ENCODE data around the gene PHPT1. TPM values are rescaled to one million over a fixed set of nuclear protein-coding genes. Genes with fewer than 3 reads are reported as not detected.
A peak's percentile ranks its signal among the peaks of the same experiment; 100 is the strongest.

Gene PHPT1
- total and polyA plus RNA-seq, 2 of the 13 experiments (the other 11 are each of a cell fraction or from before 2014, with no cell fraction given), result 189 to 192 TPM

- TF ChIP-seq SNAPC4 (CRISPR knock-in tag; IDR thresholded peaks at IDR 0.05) (no peak), PRMT3 (CRISPR knock-in tag; IDR thresholded peaks at IDR 0.05; ENCODE audit: borderline replicate concordance, low read depth) (no peak), ZBTB7A (CRISPR knock-in tag; IDR thresholded peaks at IDR 0.05) (no peak), ZNF30 (CRISPR knock-in tag; IDR thresholded peaks at IDR 0.05) (no peak), ZNF781 (CRISPR knock-in tag; IDR thresholded peaks at IDR 0.05; ENCODE audit: borderline replicate concordance, not compliant biosample characterization) (no peak), TBL1XR1 (IDR thresholded peaks at IDR 0.05; ENCODE audit: borderline replicate concordance, low read length, partially characterized antibody) (no peak), ZNF207 (IDR thresholded peaks at IDR 0.05; ENCODE audit: borderline replicate concordance) (no peak), ZNF224 (CRISPR knock-in tag; IDR thresholded peaks at IDR 0.05) (no peak), AKAP8 (CRISPR knock-in tag; IDR thresholded peaks at IDR 0.05) (peak; percentile 2; the same call in 1 of the 2 replicates), KLF16 (CRISPR knock-in tag; IDR thresholded peaks at IDR 0.05) (no peak), ZNF326 (CRISPR knock-in tag; IDR thresholded peaks at IDR 0.05; ENCODE audit: borderline replicate concordance) (no peak; the same call in 1 of the 2 replicates), TMF1 (CRISPR knock-in tag; IDR thresholded peaks at IDR 0.05; ENCODE audit: low read depth) (no peak), ZFP82 (CRISPR knock-in tag; IDR thresholded peaks at IDR 0.05; ENCODE audit: borderline replicate concordance) (no peak), ZSCAN25 (CRISPR knock-in tag; IDR thresholded peaks at IDR 0.05) (peak; percentile 75; the same call in 1 of the 2 replicates), BRF2 (CRISPR knock-in tag; IDR thresholded peaks at IDR 0.05) (no peak)
- TF ChIP-seq, protein P1, sequence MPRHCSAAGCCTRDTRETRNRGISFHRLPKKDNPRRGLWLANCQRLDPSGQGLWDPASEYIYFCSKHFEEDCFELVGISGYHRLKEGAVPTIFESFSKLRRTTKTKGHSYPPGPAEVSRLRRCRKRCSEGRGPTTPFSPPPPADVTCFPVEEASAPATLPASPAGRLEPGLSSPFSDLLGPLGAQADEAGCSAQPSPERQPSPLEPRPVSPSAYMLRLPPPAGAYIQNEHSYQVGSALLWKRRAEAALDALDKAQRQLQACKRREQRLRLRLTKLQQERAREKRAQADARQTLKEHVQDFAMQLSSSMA (CRISPR knock-in tag; IDR thresholded peaks at IDR 0.05), result no peak
- TF ChIP-seq, protein P2, sequence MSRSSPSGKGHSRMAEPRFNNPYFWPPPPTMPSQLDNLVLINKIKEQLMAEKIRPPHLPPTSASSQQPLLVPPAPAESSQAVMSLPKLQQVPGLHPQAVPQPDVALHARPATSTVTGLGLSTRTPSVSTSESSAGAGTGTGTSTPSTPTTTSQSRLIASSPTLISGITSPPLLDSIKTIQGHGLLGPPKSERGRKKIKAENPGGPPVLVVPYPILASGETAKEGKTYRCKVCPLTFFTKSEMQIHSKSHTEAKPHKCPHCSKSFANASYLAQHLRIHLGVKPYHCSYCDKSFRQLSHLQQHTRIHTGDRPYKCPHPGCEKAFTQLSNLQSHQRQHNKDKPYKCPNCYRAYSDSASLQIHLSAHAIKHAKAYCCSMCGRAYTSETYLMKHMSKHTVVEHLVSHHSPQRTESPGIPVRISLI (CRISPR knock-in tag; IDR thresholded peaks at IDR 0.05; ENCODE audit: borderline replicate concordance), result no peak
- TF ChIP-seq, protein P3, sequence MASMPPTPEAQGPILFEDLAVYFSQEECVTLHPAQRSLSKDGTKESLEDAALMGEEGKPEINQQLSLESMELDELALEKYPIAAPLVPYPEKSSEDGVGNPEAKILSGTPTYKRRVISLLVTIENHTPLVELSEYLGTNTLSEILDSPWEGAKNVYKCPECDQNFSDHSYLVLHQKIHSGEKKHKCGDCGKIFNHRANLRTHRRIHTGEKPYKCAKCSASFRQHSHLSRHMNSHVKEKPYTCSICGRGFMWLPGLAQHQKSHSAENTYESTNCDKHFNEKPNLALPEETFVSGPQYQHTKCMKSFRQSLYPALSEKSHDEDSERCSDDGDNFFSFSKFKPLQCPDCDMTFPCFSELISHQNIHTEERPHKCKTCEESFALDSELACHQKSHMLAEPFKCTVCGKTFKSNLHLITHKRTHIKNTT (CRISPR knock-in tag; IDR thresholded peaks at IDR 0.05), result no peak
Measured at GRCh38 chr9:136858844-136859757, 9.9 kb downstream of the PHPT1 start (continued).

All from HepG2 (cell line).